Uterus (tissue), 2 donors: Measurements from ENCODE around the gene KLC1.

Source experiments
- POLR2A ChIP-seq, 2 donors: fragments of 450-650 bp; IDR thresholded peaks; one replicate each; pipeline ENCODE4 v1.6.1; 2016; ENCODE audit warnings: antibody characterized with exemption in 2 of 2, mild to moderate bottlenecking in 1 of 2, moderate library complexity in 1 of 2
- TF ChIP-seq, protein P1 (sequence below), 4 experiments: fragments of 200-600 bp in 2 of 4; fragments of 450-650 bp in 2 of 4; sonication (generic) in 2 of 4; IDR thresholded peaks; one replicate each; pipeline ENCODE4 v1.5.1; 2016 to 2019; ENCODE audit warnings: antibody characterized with exemption in 4 of 4, mild to moderate bottlenecking in 2 of 4, moderate library complexity in 1 of 4

GRCh38 chr14:103744621-103745395 lies 115.8 kb downstream of the KLC1 start:
- TF ChIP-seq, protein P1, sequence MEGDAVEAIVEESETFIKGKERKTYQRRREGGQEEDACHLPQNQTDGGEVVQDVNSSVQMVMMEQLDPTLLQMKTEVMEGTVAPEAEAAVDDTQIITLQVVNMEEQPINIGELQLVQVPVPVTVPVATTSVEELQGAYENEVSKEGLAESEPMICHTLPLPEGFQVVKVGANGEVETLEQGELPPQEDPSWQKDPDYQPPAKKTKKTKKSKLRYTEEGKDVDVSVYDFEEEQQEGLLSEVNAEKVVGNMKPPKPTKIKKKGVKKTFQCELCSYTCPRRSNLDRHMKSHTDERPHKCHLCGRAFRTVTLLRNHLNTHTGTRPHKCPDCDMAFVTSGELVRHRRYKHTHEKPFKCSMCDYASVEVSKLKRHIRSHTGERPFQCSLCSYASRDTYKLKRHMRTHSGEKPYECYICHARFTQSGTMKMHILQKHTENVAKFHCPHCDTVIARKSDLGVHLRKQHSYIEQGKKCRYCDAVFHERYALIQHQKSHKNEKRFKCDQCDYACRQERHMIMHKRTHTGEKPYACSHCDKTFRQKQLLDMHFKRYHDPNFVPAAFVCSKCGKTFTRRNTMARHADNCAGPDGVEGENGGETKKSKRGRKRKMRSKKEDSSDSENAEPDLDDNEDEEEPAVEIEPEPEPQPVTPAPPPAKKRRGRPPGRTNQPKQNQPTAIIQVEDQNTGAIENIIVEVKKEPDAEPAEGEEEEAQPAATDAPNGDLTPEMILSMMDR (IDR thresholded peaks at IDR 0.05): no peak
- no peak for TF ChIP-seq POLR2A (IDR thresholded peaks at IDR 0.05)
